Left hindlimb (tissue), 1 donor: ENCODE results near the gene CTSO.

Source experiments
- DNase-seq: peaks from one replicate; pipeline ENCODE4 v3.0.0-alpha.2; 2018

The CTSO gene, protein sequence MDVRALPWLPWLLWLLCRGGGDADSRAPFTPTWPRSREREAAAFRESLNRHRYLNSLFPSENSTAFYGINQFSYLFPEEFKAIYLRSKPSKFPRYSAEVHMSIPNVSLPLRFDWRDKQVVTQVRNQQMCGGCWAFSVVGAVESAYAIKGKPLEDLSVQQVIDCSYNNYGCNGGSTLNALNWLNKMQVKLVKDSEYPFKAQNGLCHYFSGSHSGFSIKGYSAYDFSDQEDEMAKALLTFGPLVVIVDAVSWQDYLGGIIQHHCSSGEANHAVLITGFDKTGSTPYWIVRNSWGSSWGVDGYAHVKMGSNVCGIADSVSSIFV

DNA sequence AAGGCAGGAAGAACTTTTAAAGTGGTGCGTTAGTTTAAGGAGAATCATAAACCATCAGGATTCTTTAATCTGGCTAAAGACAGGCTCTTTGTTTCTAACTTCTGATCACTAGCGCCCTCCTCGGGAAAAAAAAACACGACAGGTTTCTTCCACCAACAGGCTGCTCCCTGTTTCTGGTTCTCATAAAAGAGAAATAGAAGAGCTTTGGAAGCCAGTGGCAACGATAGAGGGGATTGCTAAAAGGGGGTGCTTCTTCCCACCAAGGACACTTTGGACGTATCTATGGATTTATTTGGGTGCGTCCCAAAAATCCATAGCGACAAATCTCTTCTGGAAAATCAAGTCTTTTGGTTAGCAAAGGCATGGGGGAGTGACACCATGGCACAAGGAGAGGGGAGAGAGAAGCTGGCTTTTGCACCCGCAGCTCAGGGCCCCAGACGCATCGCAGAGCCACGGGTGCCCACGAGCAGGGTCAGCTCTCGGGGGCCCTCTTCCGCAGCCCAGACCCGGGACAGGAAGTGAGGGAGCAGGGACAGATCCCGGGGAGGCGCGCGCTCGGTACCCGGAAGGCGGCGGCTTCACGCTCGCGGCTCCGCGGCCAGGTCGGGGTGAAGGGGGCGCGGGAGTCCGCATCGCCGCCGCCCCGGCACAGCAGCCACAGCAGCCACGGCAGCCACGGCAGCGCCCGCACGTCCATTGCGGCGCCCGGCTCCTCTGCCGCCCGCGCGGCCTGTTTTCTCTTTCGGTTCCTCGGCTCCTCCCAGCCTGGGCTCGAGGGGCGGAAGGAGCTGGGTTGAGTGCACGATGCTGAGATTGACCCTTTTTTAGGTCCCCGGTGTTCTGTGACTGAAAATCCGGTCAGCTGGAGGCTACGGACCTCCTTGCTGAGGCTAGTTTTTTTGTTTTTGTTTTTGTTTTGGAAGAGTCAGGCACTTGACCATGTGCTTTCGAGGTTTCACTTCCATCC, at the start of gene CTSO:
Gene CTSO (minus strand): TSS at position 716 of the 967 bp plus-strand sequence. CDS start 19 bp downstream, at position 697.
- DNase-seq, result peak; percentile 84

- no peak for DNase-seq
Observed at GRCh38 chr4:156000491-156000890, 46.8 kb upstream of the CTSO start.

GRCh38 chr4:155999725-156000124, 46.1 kb upstream of the CTSO start:
- no peak for DNase-seq

- DNase-seq, result no peak
Observed at GRCh38 chr4:155995069-155995468, 41.4 kb upstream of the CTSO start.

- DNase-seq, result no peak
Observed at GRCh38 chr4:155984106-155984797, 30.6 kb upstream of the CTSO start.

DNA sequence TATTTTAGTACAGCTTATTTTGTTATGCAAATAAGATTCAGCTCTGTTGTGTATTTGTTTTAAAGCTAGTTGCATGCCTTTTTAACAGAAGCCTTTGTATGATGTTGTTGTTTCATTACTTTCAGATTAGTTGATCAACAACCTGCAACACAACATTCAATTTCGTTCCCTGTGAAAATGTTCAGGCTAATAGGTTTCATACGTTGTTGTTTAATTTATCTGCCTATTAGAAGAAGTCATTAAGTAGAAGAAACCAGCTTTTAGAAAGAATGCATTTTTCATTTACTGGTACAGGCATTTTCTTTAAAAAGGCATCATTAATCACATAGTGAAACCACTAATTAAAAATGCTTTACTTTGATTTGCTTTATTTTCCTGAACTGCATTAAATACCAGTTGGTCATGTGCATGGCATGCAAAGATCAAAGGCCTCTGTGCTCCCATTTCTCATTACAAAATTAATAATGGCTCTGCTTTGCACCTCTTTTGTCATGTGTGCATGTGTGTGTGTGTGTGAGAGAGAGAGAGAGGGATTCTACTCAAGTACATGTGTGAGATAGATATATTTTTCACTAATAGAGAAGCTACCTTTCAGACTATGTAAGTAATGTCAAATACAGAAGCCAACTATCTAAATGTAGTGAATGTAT, 29.2 kb upstream of the CTSO start:
- DNase-seq, result no peak

GRCh38 chr4:155978810-155979209, 25.1 kb upstream of the CTSO start:
- no peak for DNase-seq

GRCh38 chr4:155975511-155975910, 21.8 kb upstream of the CTSO start:
- DNase-seq, result no peak

- DNase-seq, result no peak
Observed at GRCh38 chr4:155974996-155975395, 21.3 kb upstream of the CTSO start.

DNA sequence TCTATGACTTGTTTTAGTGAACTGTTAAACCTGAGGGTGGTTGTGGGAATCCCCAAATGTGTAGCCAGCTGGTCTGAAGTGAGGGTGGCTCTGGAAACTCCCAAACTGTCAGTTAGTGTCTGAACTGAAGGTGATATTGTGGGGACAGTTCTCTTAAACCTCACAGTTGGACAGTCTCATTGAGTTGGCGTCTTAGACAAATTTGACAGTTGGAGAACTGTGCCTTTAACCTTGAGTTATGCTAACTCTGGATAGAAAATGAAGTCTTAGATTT, 20.7 kb upstream of the CTSO start:
- DNase-seq, result no peak

DNA sequence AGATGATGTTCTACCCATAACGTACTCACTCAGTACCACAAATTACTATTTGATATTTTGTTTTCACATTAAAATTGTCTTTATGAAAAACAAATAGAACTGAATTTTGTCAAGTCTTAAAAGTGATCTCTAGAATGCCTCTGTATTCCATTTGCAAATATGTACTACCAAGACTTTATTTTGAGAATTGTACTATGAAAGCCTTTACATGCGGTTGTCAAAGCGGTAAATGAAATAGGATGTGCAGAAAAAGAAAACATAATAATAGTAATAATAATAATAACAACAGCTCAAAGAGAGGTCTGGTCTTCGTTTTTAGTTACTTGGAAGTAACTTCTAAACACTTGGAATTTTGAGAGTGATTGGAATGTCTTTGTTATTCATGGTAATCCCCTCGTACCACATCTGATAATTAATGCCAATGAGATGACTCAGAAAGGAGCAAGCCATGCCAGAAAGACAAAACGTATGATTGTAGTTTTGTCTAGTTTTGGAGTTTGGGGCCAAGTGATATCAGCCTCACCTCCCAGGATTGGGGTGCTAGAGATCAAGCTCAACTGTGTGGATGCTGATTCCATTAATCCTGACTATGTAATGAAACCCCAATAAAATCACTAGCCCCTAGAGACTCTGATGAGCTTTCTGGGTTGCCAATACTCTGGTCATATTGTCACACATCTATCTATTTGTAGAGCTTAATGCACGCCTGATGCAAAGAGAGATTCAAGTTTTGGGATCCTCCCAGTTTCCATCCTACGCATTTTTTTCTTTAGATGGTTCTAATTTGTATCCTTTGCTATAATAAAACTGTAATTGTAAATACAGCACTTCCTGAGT, 20.2 kb upstream of the CTSO start:
- DNase-seq, result no peak

DNA sequence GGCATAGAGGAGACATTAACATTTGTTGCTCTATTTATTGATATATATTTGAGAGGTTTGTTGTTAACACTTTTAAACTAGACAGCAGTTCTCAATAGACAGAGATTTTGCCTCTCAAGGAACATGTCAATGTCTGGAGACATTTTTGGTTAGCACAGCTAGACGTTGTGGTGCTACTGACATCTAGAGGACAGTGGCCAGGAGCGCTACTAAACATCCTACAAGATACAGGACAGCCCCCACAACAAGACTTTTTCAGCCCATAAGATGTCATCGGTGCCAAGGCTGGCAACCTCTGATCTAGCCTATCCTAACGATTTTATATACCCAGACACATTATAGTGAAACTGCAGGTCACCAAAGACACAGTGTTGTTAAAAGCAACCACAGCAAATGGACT, 18.4 kb upstream of the CTSO start:
- DNase-seq, result no peak

GRCh38 chr4:155966731-155967395, 13.2 kb upstream of the CTSO start:
- no peak for DNase-seq

DNA sequence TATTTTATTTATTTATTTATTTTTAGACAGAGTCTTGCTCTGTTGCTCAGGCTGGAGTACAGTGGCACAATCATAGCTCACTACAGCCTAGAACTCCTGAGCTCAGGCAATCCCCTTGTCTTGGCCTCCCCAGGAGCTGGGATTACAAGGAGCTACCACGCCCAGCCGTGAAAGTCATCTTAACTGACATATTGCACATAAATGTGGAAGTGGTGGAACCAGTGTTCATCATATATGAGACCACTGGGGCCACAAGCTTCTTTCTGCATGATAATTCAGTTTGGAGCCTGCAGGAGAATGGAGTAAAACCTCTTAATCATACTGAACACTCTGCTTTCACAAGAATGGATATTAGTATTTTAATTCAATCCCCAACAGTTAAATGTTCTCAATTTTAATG, 12.5 kb upstream of the CTSO start:
- DNase-seq, result no peak

GRCh38 chr4:155964016-155964891, 10.6 kb upstream of the CTSO start:
- DNase-seq, result no peak

GRCh38 chr4:155962767-155963166, 9.1 kb upstream of the CTSO start:
- DNase-seq, result no peak

- DNase-seq, result no peak
Observed at GRCh38 chr4:155961575-155961974, 7.9 kb upstream of the CTSO start.

GRCh38 chr4:155960522-155960921, 6.9 kb upstream of the CTSO start:
- DNase-seq, result no peak

DNA sequence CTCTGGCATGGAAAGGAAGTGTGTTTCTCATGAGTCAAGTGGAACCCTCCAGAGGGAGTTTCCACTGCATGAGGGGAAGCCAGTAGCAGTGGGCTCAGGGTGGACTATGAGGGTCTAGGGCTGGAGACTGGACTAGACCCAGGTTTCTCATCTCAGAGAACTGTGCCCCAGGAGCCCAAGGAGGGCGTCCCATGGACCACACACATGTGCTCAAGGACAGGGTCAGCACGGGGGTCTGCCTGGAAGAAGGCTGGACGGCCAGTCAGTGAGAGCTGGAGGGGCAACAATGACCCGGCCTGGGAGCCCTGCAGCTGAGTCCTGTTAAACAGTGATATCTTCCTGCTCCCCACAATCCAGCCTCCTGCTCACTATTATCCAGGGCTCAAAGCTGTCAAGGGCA, 5.8 kb upstream of the CTSO start:
- DNase-seq, result no peak

DNA sequence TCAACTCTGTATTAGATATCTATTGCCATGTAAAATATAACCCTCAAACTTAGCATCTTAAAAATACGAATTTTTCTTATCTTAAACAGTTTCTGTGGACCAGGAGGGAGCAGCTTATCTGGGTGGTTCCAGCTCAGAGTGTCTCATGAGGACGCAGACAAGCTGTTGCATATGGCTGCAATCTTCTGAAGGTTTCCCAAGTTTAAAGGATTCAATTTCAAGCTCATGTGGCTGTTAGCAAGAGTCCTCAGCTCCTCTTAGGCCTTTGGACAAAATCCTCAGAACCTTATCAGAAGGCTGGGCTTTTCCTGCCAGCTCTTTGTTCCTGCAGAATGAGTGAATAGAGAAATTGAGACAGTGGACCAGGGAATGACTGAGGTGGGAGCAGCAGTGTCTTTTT, 2.8 kb upstream of the CTSO start:
- DNase-seq, result no peak

DNA sequence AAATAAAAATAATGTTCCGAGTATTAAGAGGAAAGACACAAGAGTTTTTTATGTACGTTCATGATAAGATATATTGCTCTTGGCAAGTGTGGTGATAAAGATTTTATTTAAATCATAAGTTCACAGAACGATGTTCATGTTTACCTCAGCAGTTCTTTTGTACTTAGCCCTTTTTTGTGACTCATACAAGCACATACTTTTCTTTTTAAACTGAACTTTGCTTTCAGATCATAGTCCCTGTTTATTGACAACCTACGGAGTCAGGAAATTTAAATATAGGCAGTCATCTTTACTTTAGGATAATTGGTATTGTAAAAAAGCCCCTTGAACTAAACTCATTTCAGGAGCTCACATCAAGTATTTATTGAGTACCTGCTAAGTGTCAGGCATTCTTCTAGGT, 1.3 kb upstream of the CTSO start:
- DNase-seq, result no peak
